ENCODE results near the gene ARHGAP10.
A peak's percentile ranks its signal among the peaks of the same experiment; 100 is the strongest.

ARHGAP10 gene

DNA sequence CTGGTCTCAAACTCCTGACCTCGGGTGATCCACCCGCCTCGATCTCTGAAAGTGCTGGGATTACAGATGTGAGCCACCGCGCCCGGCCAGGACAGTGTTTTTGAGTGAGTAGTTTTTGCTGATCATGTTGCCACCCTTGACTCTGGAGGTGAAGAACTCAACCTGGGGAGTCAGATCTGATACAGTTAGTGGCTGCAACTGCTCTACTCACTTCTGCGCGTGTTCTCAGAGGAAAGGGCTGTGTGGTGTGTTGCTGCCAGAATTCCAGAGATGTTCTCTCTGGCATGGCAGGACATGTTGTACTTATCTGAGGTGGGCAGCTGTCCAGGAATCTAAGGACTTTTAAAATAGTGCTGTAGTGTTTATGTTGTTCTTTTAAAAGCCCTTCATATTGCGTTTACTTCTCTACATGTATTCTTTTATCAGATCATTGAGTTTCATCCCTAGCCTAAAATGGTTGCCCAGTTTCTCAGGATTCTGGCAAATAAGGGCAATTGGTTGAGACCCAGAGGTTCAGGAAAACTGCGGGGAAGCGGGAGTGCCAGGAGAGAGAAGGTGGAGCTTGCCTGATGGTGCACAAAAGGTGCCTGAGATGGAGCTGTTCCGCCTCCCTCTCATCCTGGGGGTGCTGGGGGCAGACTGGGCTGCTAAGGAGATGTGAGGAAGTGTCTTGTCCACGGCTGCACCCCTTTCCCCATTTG is 97.7 kb downstream of the ARHGAP10 start:
- FAIRE-seq (no peak), DNase-seq (ENCODE audit: insufficient read length, low spot score) (no peak)
- no peak for TF ChIP-seq PAX5 (IDR thresholded peaks at IDR 0.05; ENCODE audit: insufficient read depth, low read length, severe bottlenecking)
- no peak for TF ChIP-seq SPI1 (IDR thresholded peaks at IDR 0.05; ENCODE audit: low read depth, low read length)
- TF ChIP-seq POLR2A (IDR thresholded peaks at IDR 0.05; ENCODE audit: low read depth, low read length): no peak
- TF ChIP-seq POLR2AphosphoS5 (IDR thresholded peaks at IDR 0.05; ENCODE audit: low read depth, low read length): no peak
- no peak for TF ChIP-seq POU2F2 (IDR thresholded peaks at IDR 0.05; ENCODE audit: low read depth, low read length)
- TF ChIP-seq TAF1 (IDR thresholded peaks at IDR 0.05; ENCODE audit: low read depth, low read length): no peak

DNA sequence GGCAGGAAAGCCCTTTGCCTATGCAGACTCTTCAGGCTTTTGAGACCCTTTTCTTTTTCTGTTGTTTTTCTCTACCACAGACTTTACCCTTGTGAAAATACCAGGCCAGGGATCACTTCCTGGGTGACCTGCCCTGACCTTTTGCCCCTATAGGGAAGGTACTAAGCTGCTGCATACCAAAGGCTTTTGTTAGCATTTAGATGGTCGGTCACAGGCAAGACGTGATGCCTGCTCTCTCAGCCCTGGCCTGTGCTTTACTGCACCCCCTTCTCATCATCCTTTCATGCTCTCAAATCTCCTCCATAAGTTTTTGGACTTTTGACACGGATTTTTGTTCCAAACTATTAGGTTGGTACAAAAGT is 98.2 kb downstream of the ARHGAP10 start:
- TF ChIP-seq PAX5 (IDR thresholded peaks at IDR 0.05; ENCODE audit: insufficient read depth, low read length, severe bottlenecking) (no peak), POLR2AphosphoS5 (IDR thresholded peaks at IDR 0.05; ENCODE audit: low read depth, low read length) (no peak), TAF1 (IDR thresholded peaks at IDR 0.05; ENCODE audit: low read depth, low read length) (no peak), SPI1 (IDR thresholded peaks at IDR 0.05; ENCODE audit: low read depth, low read length) (no peak), POU2F2 (IDR thresholded peaks at IDR 0.05; ENCODE audit: low read depth, low read length) (no peak), POLR2A (IDR thresholded peaks at IDR 0.05; ENCODE audit: low read depth, low read length) (no peak)
- no peak for DNase-seq (ENCODE audit: insufficient read length, low spot score)
- FAIRE-seq: no peak

DNA sequence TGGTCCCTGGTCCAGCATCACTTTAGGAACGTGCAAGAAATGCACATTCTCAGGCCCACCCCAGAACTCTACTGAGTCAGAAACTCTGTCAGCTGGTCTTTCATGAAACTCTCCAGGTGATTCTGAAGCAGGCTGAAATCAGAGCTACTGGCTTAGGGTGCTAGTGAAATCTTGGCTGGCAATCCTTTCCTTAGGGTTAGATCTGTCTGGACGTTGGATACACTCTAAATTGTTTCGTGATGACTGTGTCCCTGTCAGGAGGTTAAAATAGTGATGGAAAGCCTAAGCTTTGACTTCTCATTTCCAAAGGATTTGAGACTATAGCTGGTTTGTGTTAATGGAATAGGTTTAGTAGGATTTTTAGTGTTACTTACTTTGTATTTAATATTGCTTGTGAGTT is 99.1 kb downstream of the ARHGAP10 start:
- DNase-seq (ENCODE audit: insufficient read length, low spot score) (no peak), FAIRE-seq (no peak)

DNA sequence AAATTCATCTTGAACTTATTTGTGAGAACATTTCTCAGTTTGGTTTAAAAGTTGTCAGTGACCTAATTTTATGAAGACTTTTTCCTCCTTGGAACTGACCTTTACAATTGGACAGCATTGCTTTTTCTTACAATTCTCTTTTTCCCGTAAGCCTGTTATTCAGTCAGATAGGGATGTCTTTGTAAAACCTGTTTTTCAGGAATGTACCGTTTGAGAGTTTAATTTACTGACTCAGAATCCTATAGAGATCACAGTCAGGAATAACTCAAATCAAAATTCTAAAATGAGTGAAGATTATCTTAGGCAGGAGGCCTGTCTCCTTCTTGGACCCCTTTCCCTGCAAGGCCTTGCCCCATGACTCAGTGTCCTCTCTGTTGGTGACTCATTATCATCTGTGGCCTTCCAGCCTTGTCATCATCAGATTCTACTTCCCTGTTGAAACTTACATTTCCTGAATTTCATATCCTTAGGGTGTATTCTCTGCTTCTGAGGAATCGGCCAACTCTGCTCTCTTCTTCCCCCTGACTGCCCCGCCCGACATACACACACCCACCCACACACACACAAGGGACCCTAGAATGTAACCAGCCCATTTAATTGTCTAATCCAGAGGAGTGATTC is 99.8 kb downstream of the ARHGAP10 start:
- no peak for TF ChIP-seq POU2F2 (IDR thresholded peaks at IDR 0.05; ENCODE audit: low read depth, low read length)
- no peak for TF ChIP-seq TAF1 (IDR thresholded peaks at IDR 0.05; ENCODE audit: low read depth, low read length)
- no peak for TF ChIP-seq POLR2A (IDR thresholded peaks at IDR 0.05; ENCODE audit: low read depth, low read length)
- no peak for TF ChIP-seq PAX5 (IDR thresholded peaks at IDR 0.05; ENCODE audit: insufficient read depth, low read length, severe bottlenecking)
- no peak for TF ChIP-seq POLR2AphosphoS5 (IDR thresholded peaks at IDR 0.05; ENCODE audit: low read depth, low read length)
- TF ChIP-seq SPI1 (IDR thresholded peaks at IDR 0.05; ENCODE audit: low read depth, low read length): no peak
- DNase-seq (ENCODE audit: insufficient read length, low spot score) (no peak), FAIRE-seq (no peak)

More for the DNA sequence above, 99.1 kb downstream of the ARHGAP10 start:
- TF ChIP-seq POU2F2 (IDR thresholded peaks at IDR 0.05; ENCODE audit: low read depth, low read length): no peak
- no peak for TF ChIP-seq PAX5 (IDR thresholded peaks at IDR 0.05; ENCODE audit: insufficient read depth, low read length, severe bottlenecking)
- TF ChIP-seq POLR2AphosphoS5 (IDR thresholded peaks at IDR 0.05; ENCODE audit: low read depth, low read length): no peak
- no peak for TF ChIP-seq SPI1 (IDR thresholded peaks at IDR 0.05; ENCODE audit: low read depth, low read length)
- TF ChIP-seq POLR2A (IDR thresholded peaks at IDR 0.05; ENCODE audit: low read depth, low read length): no peak
- no peak for TF ChIP-seq TAF1 (IDR thresholded peaks at IDR 0.05; ENCODE audit: low read depth, low read length)

DNA sequence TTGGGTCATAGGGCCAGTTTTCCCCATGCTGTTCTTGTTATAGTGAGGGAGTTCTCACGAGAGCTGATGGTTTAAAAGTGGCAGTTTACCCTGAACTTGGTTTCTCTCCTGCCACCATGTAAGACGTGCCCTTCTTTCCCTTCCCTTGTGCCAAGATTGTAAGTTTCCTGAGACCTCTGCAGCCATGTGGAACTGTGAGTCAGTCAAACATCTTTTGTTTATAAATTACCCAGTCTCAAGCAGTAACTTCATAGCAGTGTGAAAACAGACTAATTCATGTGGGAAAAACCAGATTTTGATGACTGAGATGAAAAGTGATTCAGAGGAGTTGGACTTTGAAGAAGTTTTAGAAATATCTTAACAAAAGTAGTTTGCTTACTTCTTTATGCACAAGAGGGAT is 101.4 kb downstream of the ARHGAP10 start:
- no peak for FAIRE-seq
- DNase-seq (ENCODE audit: insufficient read length, low spot score): no peak
- TF ChIP-seq TAF1 (IDR thresholded peaks at IDR 0.05; ENCODE audit: low read depth, low read length) (no peak), POLR2A (IDR thresholded peaks at IDR 0.05; ENCODE audit: low read depth, low read length) (no peak), POLR2AphosphoS5 (IDR thresholded peaks at IDR 0.05; ENCODE audit: low read depth, low read length) (no peak)

DNA sequence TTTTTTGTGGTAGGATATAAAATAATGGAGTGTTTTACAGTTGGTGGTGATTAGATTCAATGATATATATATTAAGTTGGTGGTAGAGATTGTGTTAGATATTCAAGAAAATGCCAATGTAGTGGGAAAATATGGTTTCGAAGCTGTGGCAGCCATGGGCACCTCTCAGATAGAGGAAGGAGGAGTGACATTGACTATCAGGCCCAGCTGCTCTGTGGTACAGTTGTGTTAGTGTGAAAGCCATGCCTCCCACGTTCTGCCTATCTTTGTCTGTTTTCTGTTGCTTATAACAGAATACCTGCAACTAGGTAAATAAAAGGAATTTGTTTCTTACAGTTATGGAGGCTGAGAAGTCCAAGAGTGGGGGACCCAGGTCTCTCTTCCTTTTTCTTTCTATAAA is 101.9 kb downstream of the ARHGAP10 start:
- peak; percentile 45 for FAIRE-seq
- no peak for DNase-seq (ENCODE audit: insufficient read length, low spot score)
- TF ChIP-seq PAX5 (IDR thresholded peaks at IDR 0.05; ENCODE audit: insufficient read depth, low read length, severe bottlenecking) (no peak), TAF1 (IDR thresholded peaks at IDR 0.05; ENCODE audit: low read depth, low read length) (no peak), POU2F2 (IDR thresholded peaks at IDR 0.05; ENCODE audit: low read depth, low read length) (no peak), SPI1 (IDR thresholded peaks at IDR 0.05; ENCODE audit: low read depth, low read length) (no peak), POLR2AphosphoS5 (IDR thresholded peaks at IDR 0.05; ENCODE audit: low read depth, low read length) (no peak), POLR2A (IDR thresholded peaks at IDR 0.05; ENCODE audit: low read depth, low read length) (no peak)

DNA sequence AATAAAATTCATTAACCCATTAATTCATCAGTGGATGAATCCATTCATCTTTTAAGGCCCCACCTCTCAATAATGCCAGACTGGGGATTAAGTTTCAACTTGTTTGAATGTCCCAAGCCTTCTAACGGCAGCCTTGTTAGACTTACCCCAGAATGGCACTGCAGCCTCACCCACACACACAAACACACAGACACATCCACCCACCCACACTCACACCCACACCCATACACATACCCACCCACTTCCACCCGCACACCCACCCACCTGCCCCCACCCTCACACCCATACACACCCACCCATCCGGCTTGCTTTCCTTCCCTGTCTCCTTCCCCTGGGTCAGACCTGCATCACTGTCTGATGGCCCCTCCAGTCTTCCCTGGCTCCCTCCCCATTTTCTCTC is 102.6 kb downstream of the ARHGAP10 start:
- no peak for DNase-seq (ENCODE audit: insufficient read length, low spot score)
- no peak for TF ChIP-seq POLR2AphosphoS5 (IDR thresholded peaks at IDR 0.05; ENCODE audit: low read depth, low read length)
- TF ChIP-seq TAF1 (IDR thresholded peaks at IDR 0.05; ENCODE audit: low read depth, low read length): no peak
- TF ChIP-seq POLR2A (IDR thresholded peaks at IDR 0.05; ENCODE audit: low read depth, low read length): no peak
- no peak for TF ChIP-seq POU2F2 (IDR thresholded peaks at IDR 0.05; ENCODE audit: low read depth, low read length)
- no peak for TF ChIP-seq SPI1 (IDR thresholded peaks at IDR 0.05; ENCODE audit: low read depth, low read length)
- TF ChIP-seq PAX5 (IDR thresholded peaks at IDR 0.05; ENCODE audit: insufficient read depth, low read length, severe bottlenecking): no peak
- no peak for FAIRE-seq

DNA sequence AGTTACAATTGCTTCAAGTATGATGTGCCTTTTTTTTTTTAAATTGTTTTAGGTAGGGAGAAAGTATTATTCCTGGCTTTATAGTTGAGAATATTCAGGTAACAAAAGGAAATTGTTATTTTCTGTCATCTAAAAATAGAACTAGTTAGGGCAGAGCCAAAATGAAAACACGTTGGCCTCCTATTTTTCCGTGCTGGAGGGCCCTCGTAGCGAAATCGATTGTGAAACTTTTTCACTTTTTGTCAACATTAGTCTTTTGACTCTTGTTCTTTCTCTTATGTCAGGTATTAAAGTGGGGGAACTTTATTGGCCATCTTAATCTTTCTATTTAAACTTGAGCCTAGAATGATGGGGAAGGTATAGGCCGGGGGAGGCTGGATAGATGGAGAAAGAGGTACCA is 104.9 kb downstream of the ARHGAP10 start:
- no peak for DNase-seq (ENCODE audit: insufficient read length, low spot score)
- no peak for TF ChIP-seq POLR2AphosphoS5 (IDR thresholded peaks at IDR 0.05; ENCODE audit: low read depth, low read length)
- no peak for TF ChIP-seq POU2F2 (IDR thresholded peaks at IDR 0.05; ENCODE audit: low read depth, low read length)
- FAIRE-seq: no peak

DNA sequence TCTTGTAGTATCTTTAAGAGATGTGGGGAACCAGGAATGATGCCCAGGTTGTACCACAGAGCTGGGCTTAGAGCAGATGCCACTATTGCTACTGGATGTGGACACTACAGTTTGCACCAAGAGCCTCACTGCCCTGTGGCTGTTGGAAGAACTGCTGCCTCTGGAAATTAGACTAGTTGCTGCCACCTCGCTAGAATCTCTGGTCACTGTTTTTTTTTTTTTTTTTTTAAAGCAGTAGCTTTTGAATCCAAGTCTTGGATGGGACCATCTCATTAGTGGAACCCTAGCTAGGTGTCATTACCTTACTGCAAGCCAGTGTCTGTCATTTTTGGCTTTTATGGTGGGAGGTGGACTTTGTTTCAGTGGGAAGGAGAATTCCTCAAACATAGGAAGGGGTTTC is 105.5 kb downstream of the ARHGAP10 start:
- TF ChIP-seq POLR2AphosphoS5 (IDR thresholded peaks at IDR 0.05; ENCODE audit: low read depth, low read length): no peak
- TF ChIP-seq POU2F2 (IDR thresholded peaks at IDR 0.05; ENCODE audit: low read depth, low read length): no peak
- no peak for TF ChIP-seq TAF1 (IDR thresholded peaks at IDR 0.05; ENCODE audit: low read depth, low read length)
- no peak for TF ChIP-seq SPI1 (IDR thresholded peaks at IDR 0.05; ENCODE audit: low read depth, low read length)
- TF ChIP-seq POLR2A (IDR thresholded peaks at IDR 0.05; ENCODE audit: low read depth, low read length): no peak
- TF ChIP-seq PAX5 (IDR thresholded peaks at IDR 0.05; ENCODE audit: insufficient read depth, low read length, severe bottlenecking): no peak
- DNase-seq (ENCODE audit: insufficient read length, low spot score) (no peak), FAIRE-seq (no peak)

DNA sequence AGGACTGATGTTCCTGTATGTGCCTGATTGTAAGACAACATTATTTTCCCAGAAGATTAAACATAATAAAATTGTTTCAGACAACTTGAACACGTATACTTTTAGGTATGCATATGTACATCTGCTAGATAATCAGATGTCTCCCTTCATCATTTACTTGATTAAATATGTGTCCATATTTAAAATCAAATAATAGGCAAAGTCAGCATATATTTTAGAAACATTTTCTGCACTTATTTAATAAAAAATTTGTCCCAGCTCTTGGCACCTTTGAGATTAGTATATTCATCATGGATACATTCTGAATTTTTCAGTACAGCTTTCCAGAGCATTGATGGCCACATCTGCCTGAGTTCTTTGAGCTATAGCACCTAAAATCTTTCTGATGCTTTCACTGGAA is 106.0 kb downstream of the ARHGAP10 start:
- TF ChIP-seq TAF1 (IDR thresholded peaks at IDR 0.05; ENCODE audit: low read depth, low read length) (no peak), POLR2A (IDR thresholded peaks at IDR 0.05; ENCODE audit: low read depth, low read length) (no peak), POU2F2 (IDR thresholded peaks at IDR 0.05; ENCODE audit: low read depth, low read length) (no peak), PAX5 (IDR thresholded peaks at IDR 0.05; ENCODE audit: insufficient read depth, low read length, severe bottlenecking) (no peak), POLR2AphosphoS5 (IDR thresholded peaks at IDR 0.05; ENCODE audit: low read depth, low read length) (no peak), SPI1 (IDR thresholded peaks at IDR 0.05; ENCODE audit: low read depth, low read length) (no peak)
- FAIRE-seq (no peak), DNase-seq (ENCODE audit: insufficient read length, low spot score) (no peak)
